ENCODE results near the gene SFTA2.
A peak's percentile ranks its signal among the peaks of the same experiment; 100 is the strongest.
"Not testable (repeated sequence)": the region's sequence is repeated elsewhere in the genome, so short reads cannot be mapped to it uniquely, and the experiment has no call there.

SFTA2 gene

GRCh38 chr6:30942338-30943060 is 10.5 kb upstream of the SFTA2 start:
- no peak for DNase-seq (ENCODE audit: low read depth)

- no peak for DNase-seq (ENCODE audit: low read depth)
These were observed 8.5 kb upstream of the SFTA2 start, which contains the start of gene MUCL3 for GRCh38 chr6:30940361-30940986. Gene MUCL3 (plus strand): TSS chr6:30940973. CDS start chr6:30941000, 27 bp downstream.

- DNase-seq (ENCODE audit: low read depth) = no peak
These were observed 7.5 kb upstream of the SFTA2 start for GRCh38 chr6:30939473-30939872.

- DNase-seq (ENCODE audit: low read depth) = no peak
These were observed 6.8 kb upstream of the SFTA2 start for GRCh38 chr6:30938730-30939129.

GRCh38 chr6:30937265-30937664 is 5.3 kb upstream of the SFTA2 start:
- DNase-seq (ENCODE audit: low read depth) = no peak

- DNase-seq (ENCODE audit: low read depth) = no peak
These were observed 3.0 kb upstream of the SFTA2 start for GRCh38 chr6:30935018-30935417.

GRCh38 chr6:30932665-30933365 is 845 bp upstream of the SFTA2 start:
- DNase-seq (ENCODE audit: low read depth) = no peak

GRCh38 chr6:30931272-30931671 is 698 bp downstream of the SFTA2 start:
- DNase-seq (ENCODE audit: low read depth) = no peak

- DNase-seq (ENCODE audit: low read depth) = no peak
These were observed 1.5 kb downstream of the SFTA2 start for GRCh38 chr6:30930506-30930905.

GRCh38 chr6:30928677-30929076 is 3.3 kb downstream of the SFTA2 start:
- no peak for DNase-seq (ENCODE audit: low read depth)

- not testable (repeated sequence) for DNase-seq (ENCODE audit: low read depth)
These were observed 4.9 kb downstream of the SFTA2 start for GRCh38 chr6:30927080-30927479.

GRCh38 chr6:30926644-30927043 is 5.3 kb downstream of the SFTA2 start:
- no peak for DNase-seq (ENCODE audit: low read depth)

GRCh38 chr6:30924040-30924627 is 7.8 kb downstream of the SFTA2 start:
- not testable (repeated sequence) for DNase-seq (ENCODE audit: low read depth)

GRCh38 chr6:30922447-30922852 is 9.5 kb downstream of the SFTA2 start:
- no peak for DNase-seq (ENCODE audit: low read depth)

- DNase-seq (ENCODE audit: low read depth) = no peak
These were observed 13.3 kb downstream of the SFTA2 start for GRCh38 chr6:30918670-30919069.

- DNase-seq (ENCODE audit: low read depth) = no peak
These were observed 14.5 kb downstream of the SFTA2 start for GRCh38 chr6:30917487-30917886.

GRCh38 chr6:30917041-30917440 is 14.9 kb downstream of the SFTA2 start:
- no peak for DNase-seq (ENCODE audit: low read depth)

GRCh38 chr6:30915591-30915946 is 16.4 kb downstream of the SFTA2 start:
- no peak for DNase-seq (ENCODE audit: low read depth)

- DNase-seq (ENCODE audit: low read depth) = no peak
These were observed 16.9 kb downstream of the SFTA2 start for GRCh38 chr6:30914854-30915590.

GRCh38 chr6:30914076-30914853 is 17.7 kb downstream of the SFTA2 start, which contains the start of gene VARS2:
Gene VARS2 (plus strand): TSS chr6:30914238. CDS start chr6:30914837, 599 bp downstream.
- DNase-seq (ENCODE audit: low read depth) = peak; percentile 89

- DNase-seq (ENCODE audit: low read depth) = no peak
These were observed 18.3 kb downstream of the SFTA2 start for GRCh38 chr6:30913721-30914075.

All from activated T-cell treated with anti-CD3 and anti-CD28 coated beads for 24 hours (primary cell).